HG03095 (cell line): ENCODE measurements around the gene HOMEZ.
"Not testable (repeated sequence)": the region's sequence is repeated elsewhere in the genome, so short reads cannot be mapped to it uniquely, and the experiment has no call there.

ENCODE experiments used
- ATAC-seq: cut with Tn5 transposase; IDR thresholded peaks from one replicate; pipeline ENCODE4 v1.9.1; 2021; ENCODE audit warnings: moderate library complexity; ENCODE audit not compliant: unreplicated experiment

The HOMEZ gene

DNA sequence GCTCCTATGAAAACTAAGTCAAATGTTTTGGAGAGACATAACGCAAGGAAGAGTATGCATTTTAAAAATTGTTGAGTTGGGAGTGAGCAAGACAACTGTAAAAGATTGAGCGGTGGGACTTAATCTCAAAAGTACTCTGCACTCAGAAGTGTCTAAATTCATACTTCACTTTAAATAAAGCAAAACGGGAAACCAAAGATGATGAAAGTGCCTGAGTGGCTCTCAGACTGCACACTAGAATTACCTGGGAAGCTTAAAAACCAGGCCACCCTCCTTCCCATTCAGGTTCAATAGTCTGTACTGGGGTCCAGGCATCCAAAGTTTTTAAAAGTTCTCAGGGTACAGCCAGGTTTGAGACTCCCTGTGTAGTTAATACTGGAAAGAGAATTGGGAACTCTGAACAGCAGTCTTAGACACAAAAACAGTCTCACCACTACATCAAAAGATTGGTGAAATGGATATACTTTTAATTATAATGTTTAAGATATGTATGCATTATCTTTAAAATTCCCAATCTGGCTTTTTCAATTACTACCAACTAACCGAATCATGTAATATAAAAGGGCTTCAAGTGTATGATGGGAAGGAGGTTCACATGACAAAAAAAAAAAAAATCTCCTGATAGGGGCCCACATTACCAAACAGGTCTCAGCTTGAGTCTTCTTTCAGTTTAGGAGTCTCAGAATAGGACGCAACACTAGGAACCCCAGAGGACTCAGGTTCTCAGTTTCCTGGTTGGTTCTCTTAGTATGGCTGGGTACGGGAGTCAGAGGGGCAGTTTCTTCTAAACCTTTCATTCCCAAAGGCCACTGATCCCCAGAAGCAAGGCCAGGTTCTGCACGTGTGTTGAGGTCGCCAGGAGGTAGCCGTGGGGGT lies 1.0 kb downstream of the HOMEZ start:
- ATAC-seq: no peak

DNA sequence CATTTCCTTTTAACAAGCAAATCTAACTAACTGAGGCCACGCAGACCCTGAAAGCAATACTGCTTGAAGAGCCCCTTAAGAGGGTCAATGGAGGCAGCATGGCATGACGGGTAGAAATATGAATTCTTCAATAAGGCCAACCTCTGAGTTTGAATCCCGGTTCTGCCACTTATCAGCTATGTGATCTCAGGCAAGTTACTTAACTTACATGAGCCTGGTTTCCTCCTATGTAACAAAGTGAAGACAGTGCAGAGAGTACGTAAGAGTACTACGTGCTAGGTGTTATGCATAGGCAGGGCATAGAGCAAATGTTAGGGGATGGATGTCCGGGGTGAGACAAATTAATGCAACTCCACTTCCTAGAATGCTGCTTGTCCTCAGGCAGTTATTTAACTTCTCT lies 4.7 kb downstream of the HOMEZ start:
- no peak for ATAC-seq

GRCh38 chr14:23277928-23278327 lies 8.0 kb downstream of the HOMEZ start:
- not testable (repeated sequence) for ATAC-seq

DNA sequence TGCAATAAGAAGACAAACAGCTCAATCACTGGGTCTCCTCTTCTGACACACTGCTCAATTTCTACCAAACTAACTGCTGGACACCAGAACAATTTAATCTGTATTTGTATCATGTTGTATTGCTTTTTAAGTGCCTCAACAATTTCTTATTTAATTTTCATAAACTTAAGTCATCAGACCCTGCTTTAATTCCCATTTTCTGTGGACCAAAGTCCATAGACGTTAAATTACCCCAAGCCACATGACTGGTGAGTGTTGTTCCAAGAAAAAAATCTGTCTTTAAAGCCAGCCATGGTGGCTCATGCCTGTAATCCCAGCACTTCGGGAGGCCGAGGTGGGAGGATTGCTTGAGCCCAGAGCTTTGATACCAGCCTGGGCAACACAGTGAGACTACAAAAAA lies 8.7 kb downstream of the HOMEZ start:
- ATAC-seq: no peak

- no peak for ATAC-seq
Observed at GRCh38 chr14:23275412-23275811, 10.5 kb downstream of the HOMEZ start.

DNA sequence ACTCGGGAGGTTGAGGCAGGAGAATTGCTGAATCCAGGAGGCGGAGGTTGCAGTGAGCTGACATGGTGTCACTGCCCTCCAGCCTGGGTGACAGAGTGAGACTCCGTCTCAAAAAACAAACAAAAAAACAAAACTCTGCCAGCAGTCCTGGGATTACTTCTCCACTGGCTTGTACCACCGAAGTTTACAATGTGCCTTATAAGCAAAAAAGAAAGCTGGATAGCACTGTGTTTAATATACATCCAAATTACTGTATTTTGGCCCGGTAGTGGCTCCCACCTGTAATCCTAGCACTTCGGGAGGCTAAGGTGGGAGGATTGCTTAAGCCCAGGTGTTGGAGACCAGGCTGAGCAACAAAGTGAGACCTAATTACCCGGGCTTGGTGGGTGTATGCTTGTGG lies 16.7 kb downstream of the HOMEZ start:
- ATAC-seq: no peak

DNA sequence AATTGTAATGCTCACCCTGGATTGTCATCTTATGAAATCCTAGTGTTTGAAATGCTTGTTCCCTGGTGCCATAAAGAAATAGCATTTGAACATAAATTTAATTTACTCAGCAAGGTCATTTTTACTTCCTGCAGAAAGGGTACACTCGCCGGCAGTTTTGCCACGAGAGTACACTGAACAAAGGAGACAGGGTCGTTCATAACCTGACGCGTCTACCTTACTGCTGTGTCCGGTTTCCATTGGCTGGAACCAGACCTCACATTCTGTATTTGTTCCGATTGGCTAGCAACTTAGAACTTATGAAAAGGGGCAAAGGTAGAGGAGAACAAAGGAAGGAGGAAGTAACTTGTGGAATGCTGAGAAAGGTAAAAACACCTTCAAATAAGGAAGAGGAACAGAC lies 25.1 kb downstream of the HOMEZ start:
- not testable (repeated sequence) for ATAC-seq

DNA sequence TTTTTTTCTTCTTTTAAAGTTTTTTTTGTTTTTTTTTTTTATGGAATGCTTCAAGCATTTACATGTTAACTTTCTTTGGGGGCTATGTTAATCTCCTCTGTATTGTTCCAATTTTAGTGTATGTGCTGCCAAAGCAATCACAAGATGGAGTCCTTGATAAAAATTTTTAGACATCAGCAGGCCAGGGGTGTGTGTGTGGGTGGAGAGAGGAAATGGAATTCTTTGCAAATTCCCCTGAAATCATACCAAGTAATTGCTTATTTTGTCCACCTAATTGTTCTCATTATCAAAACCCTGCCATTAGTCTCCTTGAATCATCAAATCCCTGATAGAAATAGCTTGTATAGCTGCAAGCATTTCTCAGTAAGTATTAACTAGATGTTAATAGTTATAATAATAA lies 26.5 kb downstream of the HOMEZ start:
- no peak for ATAC-seq

- ATAC-seq: no peak
Observed at GRCh38 chr14:23258256-23258655, 27.7 kb downstream of the HOMEZ start.

GRCh38 chr14:23252420-23253333 lies 33.3 kb downstream of the HOMEZ start:
- ATAC-seq: no peak

GRCh38 chr14:23252006-23252405 lies 33.9 kb downstream of the HOMEZ start:
- no peak for ATAC-seq

- no peak for ATAC-seq
Observed at GRCh38 chr14:23249824-23250223, 36.1 kb downstream of the HOMEZ start.

DNA sequence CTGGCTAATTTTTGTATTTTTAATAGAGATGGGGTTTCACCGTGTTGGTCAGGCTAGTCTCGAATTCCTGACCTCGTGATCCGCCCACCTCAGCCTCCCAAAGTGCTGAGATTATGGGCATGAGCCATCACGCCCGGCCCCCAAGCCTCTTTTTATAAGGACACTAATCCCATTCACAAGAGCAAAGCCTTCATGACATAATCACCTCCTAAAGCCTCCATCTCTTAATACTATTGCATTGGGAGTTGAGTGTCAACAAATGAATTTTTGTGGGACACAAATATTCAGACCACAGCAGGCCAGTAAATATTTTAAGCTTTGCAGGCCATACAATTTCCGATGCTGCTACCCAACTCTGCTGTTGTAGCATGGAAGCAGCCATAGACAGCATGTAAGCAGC lies 37.3 kb downstream of the HOMEZ start:
- no peak for ATAC-seq

DNA sequence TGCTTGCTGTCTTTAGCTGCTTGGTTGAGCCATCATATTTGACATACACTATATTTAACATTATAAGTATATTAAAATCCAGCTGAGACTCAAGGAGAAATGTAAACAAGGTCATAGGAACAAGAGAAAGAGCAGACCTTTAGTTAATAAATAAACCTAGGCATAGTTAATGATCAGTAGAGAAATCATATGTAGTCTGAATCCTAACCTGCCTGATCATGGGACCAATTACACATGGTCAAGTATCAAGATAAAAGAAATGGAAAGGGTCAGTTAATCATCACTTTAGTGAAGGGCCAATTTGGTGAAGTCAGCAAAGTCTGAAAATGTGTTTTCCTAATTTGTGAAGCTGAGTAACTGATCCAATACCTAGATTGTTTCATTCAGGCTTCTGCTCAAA lies 40.6 kb downstream of the HOMEZ start:
- no peak for ATAC-seq

DNA sequence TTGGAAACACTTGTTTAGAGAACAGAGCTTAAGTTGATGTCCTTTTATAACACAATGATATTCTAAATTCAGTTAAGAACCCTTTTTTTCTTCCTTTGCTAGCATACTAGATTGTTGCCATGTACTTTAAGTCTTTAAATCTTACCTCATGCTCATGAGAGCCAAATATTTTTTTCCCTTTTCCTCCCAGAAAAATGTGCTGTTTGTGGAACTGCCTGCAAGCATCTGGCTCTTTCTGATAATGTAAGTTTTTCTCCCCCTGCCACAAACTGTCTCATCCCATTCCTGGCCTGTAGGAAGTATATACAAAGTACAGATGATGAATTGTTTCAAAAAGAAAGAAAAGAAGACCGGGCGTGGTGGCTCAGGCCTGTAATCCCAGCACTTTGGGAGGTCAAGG lies 42.9 kb downstream of the HOMEZ start:
- no peak for ATAC-seq

GRCh38 chr14:23242076-23242475 lies 43.9 kb downstream of the HOMEZ start:
- ATAC-seq: no peak

DNA sequence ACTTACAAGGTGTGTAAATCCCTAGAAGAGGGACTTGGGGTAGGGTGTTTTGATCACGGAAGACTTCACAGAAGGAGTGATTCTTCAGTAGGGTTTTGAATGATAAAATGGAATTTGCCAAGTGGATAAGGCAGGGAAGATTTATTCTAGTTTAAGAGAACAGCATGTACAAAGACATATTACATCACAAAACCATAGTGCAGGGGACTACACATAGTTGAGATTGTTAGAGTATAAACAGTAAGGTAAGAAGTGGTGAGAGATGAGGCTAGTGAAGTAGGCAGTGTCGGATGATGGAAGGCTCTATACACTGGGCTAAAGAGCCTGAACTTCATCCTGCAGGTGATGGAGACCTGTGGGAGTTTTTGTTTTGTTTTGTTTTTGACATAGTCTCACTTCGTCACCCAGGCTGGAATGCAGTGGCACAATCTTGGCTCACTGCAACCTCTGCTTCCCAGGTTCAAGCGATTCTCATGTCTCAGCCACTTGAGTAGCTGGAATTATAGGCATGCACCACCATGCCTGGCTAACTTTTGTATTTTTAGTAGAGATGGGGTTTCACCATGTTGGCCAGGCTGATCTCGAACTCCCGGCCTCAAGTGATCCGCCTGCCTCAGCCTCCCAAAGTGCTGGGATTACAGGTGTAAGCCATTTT lies 44.7 kb downstream of the HOMEZ start:
- not testable (repeated sequence) for ATAC-seq

DNA sequence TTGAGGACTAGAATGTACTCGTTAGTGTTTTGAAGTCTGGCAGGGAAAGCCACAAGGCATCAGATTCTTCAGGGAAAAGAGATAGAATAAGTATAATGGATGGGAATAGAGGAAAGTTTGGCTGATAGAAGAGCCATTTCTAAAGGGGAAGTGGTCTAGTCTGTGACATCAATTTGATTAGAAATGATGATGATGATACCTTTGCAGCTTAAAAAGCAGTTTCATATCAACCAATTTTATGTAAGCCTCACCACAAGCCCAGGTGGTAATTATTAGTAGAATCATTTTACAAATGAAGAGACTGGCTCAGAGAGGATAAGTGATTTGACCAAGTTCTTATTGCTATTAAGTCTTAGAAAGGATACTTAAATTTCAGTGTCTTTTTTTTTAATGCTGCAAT lies 45.3 kb downstream of the HOMEZ start:
- no peak for ATAC-seq

DNA sequence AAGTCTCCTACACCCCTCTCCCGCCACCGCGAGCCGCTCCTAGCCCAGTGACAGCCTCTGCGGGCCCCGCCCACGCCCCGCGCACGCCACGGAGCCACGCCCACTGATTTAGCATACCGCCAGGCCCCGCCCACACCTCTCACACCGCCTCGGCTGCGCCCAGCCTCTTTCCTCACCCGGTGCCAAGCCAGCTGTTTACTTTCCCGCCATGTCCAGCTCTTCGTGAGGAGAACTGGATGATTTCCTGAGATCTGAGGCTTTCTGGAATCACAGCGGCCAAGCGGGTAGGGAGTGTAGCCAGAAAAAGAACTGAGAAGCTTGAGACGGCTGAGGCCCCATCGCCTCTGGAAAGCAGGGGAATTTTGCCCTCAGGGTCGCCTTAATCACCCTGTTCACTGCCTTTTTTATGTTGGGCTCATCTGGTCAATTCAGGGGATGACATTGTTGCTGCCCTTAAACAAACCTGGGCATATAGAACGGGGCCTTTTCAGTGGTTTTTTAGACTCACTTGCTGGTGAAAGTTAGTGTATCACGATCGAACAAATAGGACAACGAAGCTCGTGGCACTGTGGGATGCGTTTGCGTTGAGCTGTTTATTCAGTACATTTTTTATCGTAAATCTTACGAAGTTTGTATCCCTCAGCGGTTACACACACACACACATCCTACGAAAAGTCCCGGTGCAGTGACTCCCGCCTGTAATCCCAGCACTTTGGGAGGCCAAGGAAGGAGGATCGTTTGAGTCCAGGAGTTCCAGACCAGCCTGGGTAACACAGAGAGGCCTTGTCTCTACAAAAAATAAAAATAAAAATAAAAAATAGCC lies 47.9 kb downstream of the HOMEZ start, which contains the start of gene RNF212B:
RNF212B (plus strand) TSS at position 165 of the 823 bp plus-strand sequence. CDS start 2,410 bp downstream, outside the sequence.
- peak; percentile 68 for ATAC-seq

- ATAC-seq: not testable (repeated sequence)
Observed at GRCh38 chr14:23232241-23232808, 53.6 kb downstream of the HOMEZ start.
